Bone marrow (tissue), 2 donors: ENCODE results near the gene EPRS1.
A peak's percentile ranks its signal among the peaks of the same experiment; 100 is the strongest.
"Not testable (repeated sequence)": the region's sequence is repeated elsewhere in the genome, so short reads cannot be mapped to it uniquely, and the experiment has no call there.

Experiments
- DNase-seq, 2 donors: peaks; one replicate each; lab custom pipeline; 2025; lab: John Stamatoyannopoulos, UW

EPRS1 gene

DNA sequence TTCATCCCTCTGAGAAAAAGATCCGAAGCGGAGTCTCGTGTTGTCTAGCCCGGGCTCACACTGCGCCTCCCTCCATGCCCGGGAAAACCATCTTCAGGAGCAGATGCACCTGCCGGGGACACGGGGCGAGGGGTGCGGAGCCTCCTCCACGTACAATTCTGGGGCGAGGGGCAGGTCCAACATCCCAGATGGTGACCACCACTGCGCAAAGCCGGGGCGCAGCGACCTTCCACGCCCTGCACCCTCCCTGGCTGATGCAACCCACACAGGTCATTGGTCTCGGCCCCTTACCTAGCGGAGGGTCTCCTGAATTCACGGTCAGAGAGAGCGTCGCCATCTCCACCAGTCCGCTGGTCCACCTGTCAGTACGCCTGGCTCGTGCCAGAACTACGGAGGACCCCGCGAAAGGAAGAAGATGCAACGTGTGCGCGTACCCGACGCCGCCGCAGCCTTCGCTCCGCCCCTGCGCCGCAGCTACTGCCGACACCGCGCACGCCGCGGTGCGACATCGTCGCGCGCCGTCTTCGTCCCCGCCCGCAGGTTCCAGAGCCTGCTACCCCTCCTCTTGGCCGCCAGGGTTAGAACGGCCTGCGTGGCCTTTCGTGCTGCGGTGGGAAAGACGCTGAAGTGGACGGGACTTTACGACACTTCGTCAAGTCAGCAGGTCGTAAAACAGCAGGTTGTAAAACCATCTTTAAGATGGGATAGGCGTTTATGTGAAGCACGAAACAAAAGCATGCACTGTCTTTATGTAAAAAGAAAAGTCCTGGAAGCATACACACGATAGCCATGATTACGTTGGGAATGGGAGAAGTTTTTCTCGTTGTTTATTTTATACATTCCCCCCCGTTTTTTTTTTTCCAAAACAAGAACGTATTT is at the start of gene EPRS1:
EPRS1 (minus strand) TSS at position 454 of the 879 bp plus-strand sequence; CDS start at position 337, 117 bp downstream.
- peak; percentile 66 to 94 for DNase-seq

DNA sequence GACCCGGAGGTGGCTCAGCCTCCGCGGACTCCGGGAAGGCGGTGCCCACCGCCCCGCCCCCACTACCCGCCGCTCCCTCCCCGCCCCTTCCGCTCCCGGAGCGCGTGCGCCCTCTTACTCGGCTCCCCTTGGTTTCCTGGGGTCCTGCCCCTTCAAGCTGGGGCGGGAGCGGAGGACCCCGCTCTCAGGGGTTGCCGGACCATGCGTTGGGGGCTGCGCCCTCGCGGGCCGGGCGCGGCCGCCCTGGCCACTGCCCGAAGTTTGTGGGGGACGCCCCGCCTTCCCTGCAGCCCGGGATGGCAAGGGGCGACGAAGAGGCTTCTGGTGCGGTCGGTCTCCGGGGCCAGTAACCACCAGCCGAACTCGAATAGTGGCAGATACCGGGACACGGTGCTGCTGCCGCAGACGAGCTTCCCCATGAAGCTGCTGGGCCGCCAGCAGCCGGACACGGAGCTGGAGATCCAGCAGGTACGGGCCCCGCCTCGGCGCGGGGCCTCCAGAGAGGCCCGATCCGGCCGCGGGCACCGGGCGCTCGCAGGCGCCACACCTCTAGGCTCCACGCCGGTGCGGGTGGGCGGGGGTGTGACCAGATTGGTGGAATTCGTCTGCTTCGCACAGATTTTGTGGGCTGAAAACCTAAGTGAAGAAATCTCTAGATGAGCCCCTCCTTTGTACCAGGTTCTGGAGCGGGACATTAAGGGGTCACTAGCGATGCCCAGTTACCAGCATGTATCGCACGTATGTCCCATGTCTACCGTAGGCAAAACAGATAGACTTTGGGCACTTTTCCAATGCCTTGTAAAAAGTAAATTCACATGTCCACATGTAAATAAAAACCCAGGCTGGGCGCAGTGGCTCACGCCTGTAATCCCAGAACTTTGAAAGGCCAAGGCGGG is 48.0 kb upstream of the EPRS1 start, which contains the start of gene IARS2:
IARS2 (plus strand) TSS at position 117 of the 896 bp plus-strand sequence; CDS start at position 202, 85 bp downstream.
- DNase-seq, result peak; percentile 60 to 62

DNA sequence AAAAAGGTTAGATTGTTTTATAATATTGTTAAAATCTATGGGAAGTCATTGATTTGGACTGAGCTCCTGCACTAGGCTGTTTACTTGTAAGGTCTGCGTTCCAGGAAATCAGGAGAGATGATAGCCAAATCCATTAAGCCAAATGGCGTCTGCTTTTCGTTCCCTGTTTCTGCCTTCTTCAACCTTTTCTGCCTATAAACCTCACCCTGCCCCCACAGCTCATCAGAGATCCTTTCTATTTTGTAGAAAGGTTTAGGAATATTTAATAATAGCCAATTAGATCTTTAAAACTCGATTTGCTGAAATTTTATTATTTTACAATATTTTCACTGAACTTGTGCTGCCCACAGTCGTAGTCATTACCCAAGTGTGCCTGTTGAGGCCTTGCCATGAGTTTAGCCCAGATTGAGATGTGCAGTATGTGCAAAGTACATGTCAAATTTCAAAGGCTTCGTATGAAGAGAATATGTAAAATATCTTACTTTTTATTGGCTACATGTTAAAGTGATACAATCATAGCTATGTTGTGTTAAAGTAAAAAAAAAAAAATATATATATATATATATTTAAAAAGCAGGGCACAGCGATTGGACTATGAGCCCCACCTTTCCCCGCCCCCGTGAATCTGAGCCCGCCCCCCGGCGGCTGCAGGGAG is 47.2 kb upstream of the EPRS1 start:
- DNase-seq, result no peak

DNA sequence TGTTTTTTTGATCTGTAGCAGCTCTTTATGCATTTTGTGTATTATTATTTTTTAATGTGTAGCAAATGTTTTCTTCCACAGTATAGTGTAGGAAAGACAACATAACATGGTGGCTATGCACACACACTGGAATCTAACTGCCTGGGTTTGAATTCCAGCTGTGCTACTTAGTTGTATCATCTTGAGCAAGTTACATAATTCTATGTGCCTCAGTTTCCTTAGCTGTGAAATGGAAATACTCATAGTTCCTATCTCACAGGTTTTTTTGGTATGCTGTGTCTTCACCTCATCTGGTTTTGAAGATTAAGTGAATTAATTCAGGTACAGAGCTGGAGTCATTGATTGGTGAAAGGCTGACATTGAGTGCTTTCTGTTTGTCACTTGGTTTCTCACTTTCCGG is 46.4 kb upstream of the EPRS1 start:
- no peak for DNase-seq

DNA sequence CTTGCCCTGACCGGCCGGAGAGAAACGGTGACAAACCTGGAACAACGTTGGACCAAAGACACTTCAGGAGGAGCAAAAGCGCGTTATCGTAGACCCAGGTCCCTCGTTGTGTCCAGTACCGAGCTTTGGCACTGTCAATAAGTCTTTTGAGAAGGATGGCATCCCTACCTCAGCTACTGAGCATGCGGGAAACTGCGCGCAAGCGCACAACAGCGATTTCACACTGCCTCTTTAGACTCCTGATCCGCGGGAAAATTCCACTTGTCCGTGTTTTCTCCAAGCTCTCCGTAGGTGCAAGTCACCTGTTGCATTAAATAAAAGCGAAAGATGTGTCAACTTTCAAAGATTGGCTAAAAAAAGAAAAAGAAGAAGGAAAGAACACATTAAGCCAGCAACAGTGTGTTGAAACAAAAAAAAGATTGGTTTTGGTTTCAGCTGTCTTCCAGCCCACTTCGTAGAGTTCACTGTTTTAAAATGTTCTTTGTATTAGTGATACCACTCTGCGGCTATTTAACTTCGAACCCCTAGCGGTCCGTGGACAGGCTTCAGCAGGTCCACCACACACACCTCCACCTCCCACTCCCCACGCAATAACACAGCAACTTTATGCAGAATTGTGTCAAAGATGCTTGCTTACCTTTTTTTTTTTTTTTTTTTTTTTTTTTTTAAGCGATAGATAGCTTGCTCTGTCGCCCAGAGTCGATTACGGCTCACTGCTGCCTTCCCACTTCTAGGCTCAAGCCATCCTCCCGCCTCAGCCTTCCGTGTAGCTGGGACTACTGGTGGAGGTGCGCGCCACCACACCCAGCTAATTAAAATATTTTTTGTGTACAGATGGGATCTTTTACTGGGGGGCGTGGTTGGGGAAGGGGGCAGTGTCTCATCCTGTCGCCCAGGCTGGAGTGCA is 43.6 kb upstream of the EPRS1 start, which contains the start of gene BPNT1:
BPNT1 (minus strand) TSS at position 139 of the 907 bp plus-strand sequence. CDS start 9,942 bp downstream, outside the sequence.
- peak; percentile 61 to 90 for DNase-seq

DNA sequence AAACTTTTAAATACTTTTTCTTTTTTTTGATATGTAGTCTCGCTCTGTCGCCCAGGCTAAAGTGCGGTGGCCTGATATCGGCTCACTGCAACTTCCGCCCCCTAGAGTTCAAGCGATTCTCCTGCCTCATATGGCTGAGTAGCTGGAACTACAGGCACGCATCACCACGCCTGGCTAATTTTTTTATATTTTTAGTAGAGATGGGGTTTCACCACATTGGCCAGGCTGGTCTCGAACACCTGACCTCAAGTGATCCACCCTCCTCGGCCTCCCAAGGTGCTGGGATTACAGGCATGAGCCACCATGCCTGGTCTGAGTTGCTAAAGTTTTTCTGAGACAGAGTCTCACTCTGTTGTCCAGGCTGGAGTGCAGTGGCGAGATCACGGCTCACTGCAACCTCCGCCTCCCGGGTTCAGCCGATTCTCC is 40.0 kb upstream of the EPRS1 start:
- not testable (repeated sequence) for DNase-seq

DNA sequence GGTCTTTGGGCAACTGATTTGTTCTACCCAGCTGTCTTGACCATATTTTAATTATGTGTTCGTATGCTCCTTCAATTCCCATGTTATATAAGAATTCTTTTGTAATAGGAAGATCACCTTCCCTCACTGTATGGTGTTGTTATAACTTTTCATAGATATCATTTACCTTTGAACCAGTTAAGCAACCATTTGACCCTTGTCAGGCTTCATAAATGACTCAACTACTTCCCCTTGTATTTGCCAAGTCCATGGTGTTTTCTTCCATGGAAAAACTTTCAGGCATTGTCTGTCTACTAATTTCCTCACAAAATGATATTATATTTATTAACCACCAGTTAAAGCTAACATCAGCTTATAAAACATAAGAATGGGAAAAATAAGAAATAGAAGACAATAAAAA is 38.2 kb upstream of the EPRS1 start:
- DNase-seq, result no peak

DNA sequence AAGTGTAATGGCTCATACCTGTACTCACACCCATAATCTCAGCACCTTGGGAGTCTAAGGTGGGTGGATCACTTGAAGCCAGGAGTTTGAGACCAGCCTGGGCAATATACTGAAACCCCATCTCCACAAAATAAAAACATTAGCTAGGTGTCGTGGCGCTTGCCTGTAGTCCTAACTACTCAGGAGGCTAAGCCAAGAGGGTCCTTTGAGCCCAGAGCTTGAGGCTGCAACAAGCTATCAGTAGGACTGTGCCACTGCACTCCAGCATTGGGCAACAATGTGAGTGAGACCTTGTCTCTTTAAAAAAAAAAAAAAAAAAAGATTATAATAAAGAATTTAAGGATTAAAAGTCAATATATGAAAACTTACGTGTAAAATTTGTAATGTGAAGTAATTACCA is 31.6 kb upstream of the EPRS1 start:
- no peak for DNase-seq

DNA sequence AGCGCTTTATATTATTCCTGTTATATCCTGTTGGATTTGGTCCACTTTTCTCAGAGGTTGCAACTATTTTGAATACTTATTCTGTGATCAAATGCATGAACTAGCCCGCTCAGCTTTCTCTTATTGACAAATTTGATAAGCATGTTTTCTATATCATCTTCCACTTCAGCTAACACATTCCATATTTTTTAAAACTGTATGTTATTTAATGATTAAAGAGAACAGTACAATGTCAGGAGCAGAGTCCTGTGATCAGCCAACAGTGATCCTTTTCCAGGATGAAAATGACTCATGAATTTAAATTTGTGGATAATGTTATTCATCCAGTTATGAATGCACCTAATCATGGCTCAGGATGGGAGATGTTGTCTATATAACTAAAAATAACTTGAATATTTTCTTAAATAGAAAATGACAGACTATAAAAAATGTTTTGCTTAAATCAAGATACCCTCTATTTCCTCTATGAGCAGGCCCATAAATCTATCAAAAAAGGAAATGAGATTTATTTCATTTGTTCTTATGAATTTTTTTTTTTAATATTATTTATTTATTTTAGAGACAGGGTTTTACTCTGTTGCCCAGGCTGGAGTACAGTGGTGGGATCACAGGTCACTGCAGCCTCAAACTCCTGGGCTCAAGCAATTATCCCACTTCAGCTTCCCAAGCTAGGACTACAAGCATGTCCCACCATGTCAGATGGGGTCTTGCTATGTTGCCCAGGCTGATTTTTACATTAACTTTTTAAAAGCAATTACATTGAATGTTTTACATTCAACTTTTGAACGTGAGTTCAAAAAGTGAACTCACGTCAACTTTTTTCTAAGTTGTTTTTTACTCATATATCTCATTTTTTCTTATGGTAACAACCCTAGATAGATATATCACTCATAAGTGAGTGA is 30.8 kb upstream of the EPRS1 start:
- DNase-seq, result no peak

DNA sequence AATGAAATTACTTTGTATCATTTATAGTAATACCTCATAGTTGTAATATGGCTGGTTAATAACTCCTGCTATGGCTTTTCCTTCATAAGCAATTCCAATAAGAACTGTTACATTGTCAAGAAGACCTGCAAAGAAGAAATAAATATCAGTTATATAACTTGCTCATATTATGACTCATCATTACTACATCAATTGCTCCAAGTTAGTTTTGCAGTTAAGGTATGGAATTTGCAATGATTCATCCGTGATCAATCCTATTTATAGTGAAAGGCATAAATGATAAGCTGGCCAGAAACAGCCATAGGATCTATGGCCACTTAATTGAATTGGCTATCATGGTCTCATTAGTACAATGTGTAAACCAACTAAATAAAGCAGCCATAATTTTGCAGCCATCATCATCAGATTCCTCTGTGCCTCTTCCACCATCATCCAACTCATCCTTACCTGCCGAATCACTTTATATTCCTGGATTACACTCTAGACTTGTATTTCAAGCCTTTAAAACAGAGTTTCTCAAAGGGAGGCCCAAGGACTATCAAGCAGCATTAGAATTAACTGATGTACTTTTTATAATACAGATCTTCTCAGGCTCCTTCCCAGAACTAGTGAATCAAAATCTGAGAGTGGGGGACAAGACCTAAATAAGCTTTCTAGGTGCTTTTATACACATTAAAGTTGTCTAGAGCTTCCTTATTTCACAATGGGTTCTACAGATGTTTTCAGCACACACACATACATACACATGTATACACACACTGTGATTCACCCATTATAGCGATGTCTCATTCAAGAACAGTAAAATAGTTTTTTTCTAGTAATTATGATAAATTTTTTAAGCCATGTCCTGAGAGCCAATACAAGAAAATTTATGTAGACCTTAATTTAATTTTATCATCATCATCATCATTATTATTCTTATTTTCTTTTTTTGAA is 21.2 kb upstream of the EPRS1 start:
- DNase-seq, result no peak

DNA sequence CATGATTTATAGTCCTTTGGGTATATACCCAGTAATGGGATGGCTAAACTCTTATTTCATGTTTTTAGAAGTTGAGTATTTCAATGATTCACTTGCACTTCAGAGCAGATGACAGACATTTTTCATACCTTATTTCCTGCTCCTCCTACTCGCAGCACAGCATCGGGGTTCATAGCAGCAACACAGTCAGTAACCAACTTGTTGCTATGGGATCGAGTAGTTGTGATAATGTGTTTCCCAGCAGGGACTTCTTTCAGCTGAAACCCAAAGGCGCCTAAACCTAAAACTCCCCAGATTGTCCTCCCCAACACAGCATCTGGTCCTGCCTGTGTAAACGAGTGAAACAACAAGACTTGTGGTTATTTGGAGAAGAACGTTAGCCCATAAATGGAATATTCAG is 16.3 kb upstream of the EPRS1 start:
- DNase-seq, result no peak

DNA sequence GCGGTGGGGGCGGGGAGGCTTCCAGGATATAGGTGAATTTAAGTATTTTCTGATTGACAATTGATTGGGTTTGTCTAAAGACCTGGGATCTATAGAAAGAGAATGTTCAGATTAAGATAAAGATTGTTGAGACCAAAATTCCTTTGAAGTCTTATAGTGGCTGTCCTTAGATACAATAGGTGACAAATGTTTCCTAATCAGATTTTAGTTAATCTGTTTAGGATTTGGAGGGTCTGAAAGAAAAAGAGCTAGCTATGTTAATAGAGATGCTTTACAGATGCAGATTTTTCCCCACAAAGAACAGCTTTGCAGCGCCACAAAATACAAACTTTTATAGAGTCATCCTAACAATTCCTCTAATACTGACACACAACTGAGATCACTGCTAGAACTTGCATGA is 14.6 kb upstream of the EPRS1 start:
- DNase-seq, result no peak

DNA sequence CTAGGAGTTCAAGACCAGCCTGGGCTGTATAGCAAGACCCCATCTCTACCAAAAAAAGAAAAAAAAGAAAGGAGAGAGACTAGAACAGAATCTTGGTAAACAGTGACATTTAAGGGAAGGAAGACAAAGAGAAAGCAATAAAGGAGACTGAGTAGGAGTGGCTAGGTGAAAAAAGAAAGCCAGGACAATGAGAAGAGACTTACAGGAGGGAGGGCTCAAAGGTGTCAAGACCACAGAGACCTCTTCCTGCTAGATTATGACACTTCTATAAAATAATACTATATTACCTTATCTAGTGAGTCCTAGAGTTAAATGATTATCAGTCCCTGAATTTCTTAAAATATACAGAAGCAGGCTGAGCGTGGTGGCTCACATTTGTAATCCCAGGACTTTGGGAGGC is 10.1 kb upstream of the EPRS1 start:
- DNase-seq, result no peak

DNA sequence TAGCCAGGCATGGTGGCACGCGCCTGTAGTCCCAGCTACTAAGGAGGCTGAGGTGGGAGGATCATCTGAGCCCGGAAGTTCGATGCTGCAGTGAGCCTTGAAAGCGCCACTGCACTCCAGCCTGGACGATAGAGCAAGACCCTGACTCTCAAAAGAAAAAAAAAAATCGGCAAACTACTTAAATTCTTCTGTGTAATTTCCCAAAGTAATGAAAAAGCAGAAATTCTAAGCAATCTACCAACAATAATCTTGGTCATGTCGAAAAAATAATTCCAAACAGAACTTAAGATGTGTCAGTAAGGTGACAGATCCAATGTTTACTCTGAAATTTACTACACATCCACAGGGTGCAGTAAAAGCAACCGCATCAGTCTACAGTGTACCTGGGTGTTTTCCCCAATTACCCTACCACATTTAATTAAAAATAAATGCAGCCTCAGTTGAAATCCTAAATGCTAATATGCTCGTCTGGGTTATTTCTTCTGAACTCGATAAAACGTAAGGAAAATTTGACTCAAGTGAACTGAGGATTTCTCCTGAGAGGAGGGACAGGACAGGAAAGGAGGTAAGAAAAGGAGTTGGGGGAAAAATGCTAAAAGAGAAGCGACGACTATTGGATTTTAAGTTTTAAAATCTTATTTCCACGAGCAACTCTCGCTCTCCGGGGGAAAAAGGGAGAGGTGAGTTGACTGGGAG is 801 bp downstream of the EPRS1 start:
- no peak for DNase-seq

DNA sequence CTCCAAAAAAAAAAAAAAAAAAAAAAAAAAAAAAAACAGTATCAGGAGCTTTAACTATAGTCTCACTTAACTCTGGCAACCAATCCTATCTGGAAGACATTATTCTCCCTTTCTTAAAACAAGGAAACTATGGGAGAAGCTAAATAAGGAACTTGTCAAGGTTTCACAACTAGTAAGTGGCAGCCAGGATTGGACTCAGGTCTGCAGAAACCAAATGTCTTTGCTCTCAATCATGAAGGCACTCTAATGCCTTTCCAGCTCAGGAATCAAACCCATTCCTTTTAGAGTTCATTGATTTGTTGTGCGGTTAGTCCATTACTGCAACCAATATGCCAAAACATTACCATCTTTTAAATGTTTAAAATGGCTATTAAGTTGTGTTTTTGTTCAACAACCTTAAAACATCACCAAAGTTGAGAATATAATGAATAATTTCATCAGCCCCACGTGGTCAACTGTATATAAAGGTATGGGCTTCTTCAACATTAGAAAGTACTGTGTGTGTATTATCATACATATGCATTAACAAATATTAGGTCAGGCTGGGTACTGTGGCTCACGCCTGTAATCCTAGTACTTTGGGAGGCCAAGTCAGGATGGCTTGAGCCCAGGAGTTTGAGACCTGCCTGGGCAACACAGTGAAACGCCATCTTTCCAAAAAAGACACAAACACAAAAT is 1.5 kb downstream of the EPRS1 start:
- DNase-seq, result no peak

DNA sequence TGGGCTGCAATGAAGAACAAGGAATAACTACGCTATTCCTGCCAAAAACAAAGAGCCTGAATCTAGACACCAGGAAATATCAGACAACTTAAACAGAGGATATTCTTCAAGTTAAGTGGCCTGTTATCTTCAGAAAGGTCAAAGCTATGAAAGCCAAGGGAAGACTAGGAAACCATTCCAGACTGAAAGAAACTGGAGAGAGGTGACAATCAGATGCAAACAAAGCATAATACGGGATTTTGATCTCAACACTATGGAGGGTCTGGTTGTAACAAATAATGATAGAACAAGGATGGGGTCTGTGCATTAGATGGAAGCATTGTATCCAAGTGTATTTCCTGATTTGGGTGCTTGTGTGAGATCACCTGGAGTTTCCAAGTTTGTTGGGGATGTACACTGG is 2.7 kb downstream of the EPRS1 start:
- DNase-seq, result no peak

DNA sequence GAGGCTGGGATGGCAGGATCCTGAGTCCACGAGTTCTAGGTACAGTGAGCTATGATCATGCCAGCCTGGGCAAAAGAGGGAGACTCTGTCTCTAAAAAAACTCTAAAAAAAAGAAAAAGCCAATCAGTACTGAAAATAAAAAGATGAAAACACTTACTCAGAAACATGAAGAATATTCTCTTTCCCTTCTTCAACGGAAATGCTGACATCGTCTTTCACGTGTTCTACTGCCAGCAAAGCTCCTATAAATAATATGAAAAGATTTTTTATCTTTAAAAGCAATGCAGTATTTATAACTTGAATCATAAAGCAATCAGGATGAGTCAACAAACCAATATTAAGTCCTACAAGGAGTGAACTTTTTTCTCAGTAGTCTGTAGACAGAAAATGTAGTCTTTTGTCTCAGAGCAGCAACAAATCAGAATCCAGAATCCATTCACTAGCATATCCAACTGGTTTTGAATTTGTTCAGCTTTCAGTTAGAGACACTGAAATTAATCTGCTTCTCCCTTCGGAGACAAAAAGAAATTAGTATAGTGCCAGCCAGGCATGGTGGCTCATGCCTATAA is 6.2 kb downstream of the EPRS1 start:
- DNase-seq, result no peak
